Left ventricle myocardium inferior (tissue), 1 donor: Measurements from ENCODE around the gene GFRA1. TPM values are rescaled to one million over a fixed set of nuclear protein-coding genes. Genes with fewer than 3 reads are reported as not detected.

ENCODE experiments used
- DNase-seq: peaks from one replicate; pipeline ENCODE4 v3.0.0-alpha.2; 2020
- H3K27ac ChIP-seq: fragments of 200-600 bp; replicated peaks from 2 replicates; pipeline ENCODE4 v1.8.0; 2021
- H3K27me3 ChIP-seq: fragments of 200-600 bp; 2 replicates; pipeline ENCODE4 v1.8.0; 2021; ENCODE audit warnings: low read depth
- H3K36me3 ChIP-seq: fragments of 200-600 bp; 2 replicates; pipeline ENCODE4 v1.8.0; 2021
- H3K4me1 ChIP-seq: fragments of 200-600 bp; 2 replicates; pipeline ENCODE4 v1.8.0; 2021
- H3K4me3 ChIP-seq: fragments of 200-600 bp; 2 replicates; pipeline ENCODE4 v1.8.0; 2021; ENCODE audit warnings: mild to moderate bottlenecking, moderate library complexity
- H3K9me3 ChIP-seq: fragments of 200-600 bp; replicated peaks from 2 replicates; pipeline ENCODE4 v1.8.0; 2021
- CTCF ChIP-seq: fragments of 200-600 bp; IDR thresholded peaks from 2 replicates; pipeline ENCODE4 v1.8.0; 2021; ENCODE audit warnings: antibody characterized with exemption, mild to moderate bottlenecking, borderline replicate concordance
- intact Hi-C: fragments of 100-400 bp; cut with micrococcal nuclease; formaldehyde crosslinking; loops from one replicate; pipeline ENCODE4 v1.11.0; 2022
- total RNA-seq: library from RNA; stranded (reverse); fragmentation: NEBNext Ultra II Directional; extraction: Animal tissue kit (Norgen Biotek cat#: 25700); gene quantifications from one replicate; pipeline ENCODE4 v1.2.1, GENCODE V29; 2021
- donor health status: DM: no; HTN: yes; CAD: no; lungs with severe emphysema.

GFRA1 gene
- total RNA-seq, 1 donor from 2014 or later: 5.1 TPM

- no peak for DNase-seq
- TF ChIP-seq CTCF: no peak
- intact Hi-C loops: no loop called here
- H3K4me1 ChIP-seq: no peaks in the 10 kb centered on the region
- no peak overlapping the region for H3K27ac ChIP-seq
- H3K9me3 ChIP-seq: no peaks in the 10 kb centered on the region
- H3K36me3 ChIP-seq: no peaks in the 10 kb centered on the region
- peaks cover 18% of the 10 kb centered on the region for H3K27me3 ChIP-seq
- no peak overlapping the region for H3K4me3 ChIP-seq
These were observed 162.3 kb downstream of the GFRA1 start for GRCh38 chr10:116110736-116111135.

- DNase-seq: no peak
- no peak for TF ChIP-seq CTCF
- Histone ChIP-seq H3K4me1 (no peaks in the 10 kb centered on the region), H3K4me3 (no peak overlapping the region), H3K36me3 (no peaks in the 10 kb centered on the region), H3K27me3 (peaks cover 18% of the 10 kb centered on the region), H3K9me3 (no peaks in the 10 kb centered on the region), H3K27ac (no peak overlapping the region)
- intact Hi-C loops: no loop called here
These were observed 163.1 kb downstream of the GFRA1 start for GRCh38 chr10:116109881-116110280.

- H3K27me3 ChIP-seq: peaks cover 18% of the 10 kb centered on the region
- DNase-seq: no peak
- TF ChIP-seq CTCF: no peak
- H3K36me3 ChIP-seq: no peaks in the 10 kb centered on the region
- no peaks in the 10 kb centered on the region for H3K4me1 ChIP-seq
- intact Hi-C loops: no loop called here
- no peak overlapping the region for H3K4me3 ChIP-seq
- H3K9me3 ChIP-seq: no peaks in the 10 kb centered on the region
- no peak overlapping the region for H3K27ac ChIP-seq
These were observed 163.5 kb downstream of the GFRA1 start for GRCh38 chr10:116109481-116109880.

- TF ChIP-seq CTCF: no peak
- no peak overlapping the region for H3K27ac ChIP-seq
- peaks cover 7% of the 10 kb centered on the region for H3K27me3 ChIP-seq
- DNase-seq: no peak
- no peaks in the 10 kb centered on the region for H3K36me3 ChIP-seq
- H3K4me1 ChIP-seq: no peaks in the 10 kb centered on the region
- H3K4me3 ChIP-seq: no peak overlapping the region
- intact Hi-C loops: no loop called here
- H3K9me3 ChIP-seq: no peaks in the 10 kb centered on the region
These were observed 164.9 kb downstream of the GFRA1 start for GRCh38 chr10:116108095-116108494.

GRCh38 chr10:116106611-116107010, 166.4 kb downstream of the GFRA1 start:
- H3K27ac ChIP-seq: no peak overlapping the region
- no peaks in the 10 kb centered on the region for H3K36me3 ChIP-seq
- DNase-seq: no peak
- H3K4me1 ChIP-seq: no peaks in the 10 kb centered on the region
- intact Hi-C loops: no loop called here
- no peaks in the 10 kb centered on the region for H3K9me3 ChIP-seq
- H3K27me3 ChIP-seq: no peaks in the 10 kb centered on the region
- TF ChIP-seq CTCF: no peak
- no peak overlapping the region for H3K4me3 ChIP-seq

- H3K36me3 ChIP-seq: no peaks in the 10 kb centered on the region
- no peak overlapping the region for H3K4me3 ChIP-seq
- no peak for DNase-seq
- intact Hi-C loops: no loop called here
- no peak overlapping the region for H3K27ac ChIP-seq
- H3K9me3 ChIP-seq: no peaks in the 10 kb centered on the region
- TF ChIP-seq CTCF: no peak
- no peaks in the 10 kb centered on the region for H3K4me1 ChIP-seq
- H3K27me3 ChIP-seq: peaks cover 3% of the 10 kb centered on the region
These were observed 167.7 kb downstream of the GFRA1 start for GRCh38 chr10:116105264-116105663.
